ENCODE data around the gene TRMT11.

- TF ChIP-seq CTCF (IDR thresholded peaks at IDR 0.05) (no peak), POLR2A (IDR thresholded peaks at IDR 0.05) (no peak), POLR2AphosphoS5 (IDR thresholded peaks at IDR 0.05) (no peak)
These were observed 100.2 kb downstream of the TRMT11 start for GRCh38 chr6:126086560-126086959.
